ENCODE data around the gene ASPDH.
"Not testable (repeated sequence)": the region's sequence is repeated elsewhere in the genome, so short reads cannot be mapped to it uniquely, and the experiment has no call there.

Gene ASPDH

DNA sequence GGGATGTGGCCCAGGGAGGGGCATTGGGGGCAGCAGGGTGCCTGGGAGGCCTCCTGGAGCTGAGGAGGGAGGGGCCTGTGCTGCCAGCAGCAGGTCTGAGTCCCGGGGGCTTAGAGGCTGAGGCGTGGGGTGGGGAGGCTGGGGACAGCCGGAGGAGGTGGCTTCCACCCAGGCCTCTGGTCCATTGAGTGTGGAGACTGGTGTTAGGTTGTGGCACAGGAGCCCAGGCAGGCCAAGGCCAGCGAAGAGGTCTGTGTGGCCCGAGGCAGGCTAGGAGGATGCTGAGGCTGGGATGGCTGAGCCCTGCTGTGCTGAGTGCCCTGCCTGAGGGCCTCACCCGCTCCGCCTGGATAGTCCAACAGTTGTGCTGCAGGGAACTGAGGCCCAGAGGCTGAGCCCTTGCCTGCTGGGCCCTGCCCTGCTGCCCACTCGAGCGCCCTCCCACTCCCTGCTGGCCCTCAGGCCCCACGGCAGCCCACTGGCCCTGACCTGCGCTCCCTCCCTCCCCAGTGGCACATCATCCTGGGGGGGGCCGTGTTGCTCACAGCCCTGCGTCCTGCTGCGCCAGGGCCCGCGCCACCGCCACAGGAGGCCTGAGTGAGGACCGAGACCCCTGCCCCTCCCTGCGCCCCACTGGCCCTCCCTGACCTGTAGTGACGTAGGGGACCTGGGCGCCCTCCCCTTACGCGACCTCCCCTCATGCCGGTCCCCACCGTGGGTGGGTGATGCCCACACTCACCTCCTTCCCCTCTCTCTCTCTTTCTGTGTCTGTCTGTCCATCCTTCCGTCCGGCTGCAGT, 32.2 kb downstream of the ASPDH start:
- Histone ChIP-seq H3K4me1 (ENCODE audit: control insufficient read depth, insufficient read depth, low read length) (peaks cover 4% of the 10 kb centered on the region), H3K9ac (ENCODE audit: low read length) (no peak overlapping the region), H3K27ac (ENCODE audit: low read depth, low read length) (no peak overlapping the region), H3K27me3 (ENCODE audit: control insufficient read depth, insufficient read depth, low read length) (no peaks in the 10 kb centered on the region), H3K4me3 (ENCODE audit: low read length) (no peak overlapping the region), H3K36me3 (ENCODE audit: control insufficient read depth, insufficient read depth, low read length) (peaks cover 16% of the 10 kb centered on the region)

DNA sequence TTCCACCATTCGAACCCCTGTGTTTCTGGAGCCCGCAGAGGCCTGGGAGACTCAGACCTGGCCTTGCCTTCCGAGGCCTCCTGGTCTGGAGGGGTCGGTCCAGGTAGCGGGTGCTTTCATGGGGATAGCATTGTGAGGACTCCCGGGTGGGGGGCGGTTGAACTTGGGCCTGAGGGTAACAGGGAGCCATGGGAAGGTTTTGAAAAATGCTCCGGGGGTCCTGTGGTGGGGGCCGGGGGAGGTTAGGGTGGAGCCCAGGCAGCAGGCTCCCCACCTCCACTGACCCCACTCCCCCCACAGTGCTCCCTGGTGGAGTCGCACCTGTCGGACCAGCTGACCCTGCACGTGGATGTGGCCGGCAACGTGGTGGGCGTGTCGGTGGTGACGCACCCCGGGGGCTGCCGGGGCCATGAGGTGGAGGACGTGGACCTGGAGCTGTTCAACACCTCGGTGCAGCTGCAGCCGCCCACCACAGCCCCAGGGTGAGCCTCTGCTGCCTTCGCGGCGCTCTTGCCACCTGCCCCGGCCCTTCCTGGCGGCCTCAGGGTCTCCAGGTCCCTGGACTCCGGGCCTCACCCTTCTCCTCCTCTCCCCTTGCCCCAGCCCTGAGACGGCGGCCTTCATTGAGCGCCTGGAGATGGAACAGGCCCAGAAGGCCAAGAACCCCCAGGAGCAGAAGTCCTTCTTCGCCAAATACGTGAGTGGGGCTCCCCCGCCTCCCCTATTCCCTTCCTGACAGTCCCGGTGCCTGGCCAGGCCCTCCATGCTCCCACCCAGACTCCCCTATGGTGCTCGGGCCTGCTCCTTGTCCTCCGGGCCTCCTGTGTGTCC, 33.2 kb downstream of the ASPDH start:
- Histone ChIP-seq H3K36me3 (ENCODE audit: control insufficient read depth, insufficient read depth, low read length) (peaks cover 16% of the 10 kb centered on the region), H3K27me3 (ENCODE audit: control insufficient read depth, insufficient read depth, low read length) (no peaks in the 10 kb centered on the region), H3K4me1 (ENCODE audit: control insufficient read depth, insufficient read depth, low read length) (peaks cover 4% of the 10 kb centered on the region), H3K9ac (ENCODE audit: low read length) (no peak overlapping the region), H3K4me3 (ENCODE audit: low read length) (no peak overlapping the region), H3K27ac (ENCODE audit: low read depth, low read length) (no peak overlapping the region)

DNA sequence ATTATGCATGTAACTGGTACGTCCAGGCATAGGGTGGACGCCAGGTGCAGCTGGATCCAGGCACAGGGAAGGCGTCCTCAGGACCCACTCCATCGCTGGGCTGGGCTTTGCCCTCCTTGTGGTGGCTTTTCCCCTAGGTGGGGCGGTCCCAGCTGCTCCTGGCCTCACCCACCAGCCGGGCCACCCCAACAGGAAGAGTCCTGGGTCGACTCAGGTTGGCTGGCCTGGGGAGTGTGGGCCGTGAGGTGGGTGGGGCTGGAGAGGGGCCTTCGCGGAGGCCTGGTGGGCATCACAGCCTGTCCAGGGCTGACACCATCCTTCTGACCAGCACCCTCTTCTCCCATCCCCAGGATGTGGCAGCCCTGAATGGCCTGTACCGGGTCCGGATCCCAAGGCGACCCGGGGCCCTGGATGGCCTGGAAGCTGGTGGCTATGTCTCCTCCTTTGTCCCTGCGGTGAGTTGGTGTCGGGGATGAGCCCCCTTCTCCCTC, 33.9 kb downstream of the ASPDH start:
- H3K9ac ChIP-seq (ENCODE audit: low read length) = no peak overlapping the region
- peaks cover 13% of the 10 kb centered on the region for H3K36me3 ChIP-seq (ENCODE audit: control insufficient read depth, insufficient read depth, low read length)
- H3K27ac ChIP-seq (ENCODE audit: low read depth, low read length) = no peak overlapping the region

DNA sequence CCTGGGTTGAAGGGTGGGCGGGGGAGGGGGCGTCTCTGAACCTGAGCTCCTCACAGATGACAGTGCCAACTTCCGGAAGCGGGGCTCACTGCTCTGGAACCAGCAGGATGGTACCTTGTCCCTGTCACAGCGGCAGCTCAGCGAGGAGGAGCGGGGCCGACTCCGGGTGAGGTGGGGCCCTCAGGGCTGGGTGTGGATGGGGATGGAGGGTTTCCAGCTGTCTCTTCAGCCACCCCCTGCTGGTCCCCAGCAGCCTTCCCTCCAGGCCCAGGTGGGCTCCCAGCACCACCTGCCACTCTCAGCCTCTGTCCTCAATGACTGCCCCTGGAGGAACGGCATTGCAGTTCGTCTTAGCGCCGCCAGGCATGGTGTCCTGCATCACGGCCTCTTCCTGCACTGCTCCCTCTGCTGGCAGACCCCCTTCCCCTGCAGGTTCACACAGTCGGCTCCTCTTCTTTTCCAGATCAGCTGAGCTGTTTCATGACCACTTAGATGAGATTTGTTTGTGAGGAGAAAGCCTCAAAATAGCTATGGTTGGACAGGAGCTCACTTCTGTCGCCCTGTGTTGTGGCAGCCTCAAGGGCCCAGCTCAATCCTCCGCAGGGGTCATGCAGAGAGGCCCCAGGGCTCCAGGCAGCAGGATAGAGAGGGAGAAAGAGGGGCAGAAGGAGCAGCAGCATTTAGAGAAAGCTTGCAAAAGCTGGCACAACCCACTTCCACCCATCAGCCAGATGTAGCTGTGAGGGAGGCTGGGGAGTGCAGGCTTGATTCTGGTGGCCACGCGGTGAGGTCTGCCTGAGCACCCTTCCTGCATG, 34.6 kb downstream of the ASPDH start:
- H3K27ac ChIP-seq (ENCODE audit: low read depth, low read length) = no peak overlapping the region
- H3K4me3 ChIP-seq (ENCODE audit: low read length) = no peak overlapping the region
- H3K36me3 ChIP-seq (ENCODE audit: control insufficient read depth, insufficient read depth, low read length) = peaks cover 13% of the 10 kb centered on the region
- no peaks in the 10 kb centered on the region for H3K27me3 ChIP-seq (ENCODE audit: control insufficient read depth, insufficient read depth, low read length)
- no peak overlapping the region for H3K9ac ChIP-seq (ENCODE audit: low read length)
- peaks cover 4% of the 10 kb centered on the region for H3K4me1 ChIP-seq (ENCODE audit: control insufficient read depth, insufficient read depth, low read length)

More for the DNA sequence above, 33.9 kb downstream of the ASPDH start:
- H3K4me3 ChIP-seq (ENCODE audit: low read length) = no peak overlapping the region
- peaks cover 4% of the 10 kb centered on the region for H3K4me1 ChIP-seq (ENCODE audit: control insufficient read depth, insufficient read depth, low read length)
- no peaks in the 10 kb centered on the region for H3K27me3 ChIP-seq (ENCODE audit: control insufficient read depth, insufficient read depth, low read length)

DNA sequence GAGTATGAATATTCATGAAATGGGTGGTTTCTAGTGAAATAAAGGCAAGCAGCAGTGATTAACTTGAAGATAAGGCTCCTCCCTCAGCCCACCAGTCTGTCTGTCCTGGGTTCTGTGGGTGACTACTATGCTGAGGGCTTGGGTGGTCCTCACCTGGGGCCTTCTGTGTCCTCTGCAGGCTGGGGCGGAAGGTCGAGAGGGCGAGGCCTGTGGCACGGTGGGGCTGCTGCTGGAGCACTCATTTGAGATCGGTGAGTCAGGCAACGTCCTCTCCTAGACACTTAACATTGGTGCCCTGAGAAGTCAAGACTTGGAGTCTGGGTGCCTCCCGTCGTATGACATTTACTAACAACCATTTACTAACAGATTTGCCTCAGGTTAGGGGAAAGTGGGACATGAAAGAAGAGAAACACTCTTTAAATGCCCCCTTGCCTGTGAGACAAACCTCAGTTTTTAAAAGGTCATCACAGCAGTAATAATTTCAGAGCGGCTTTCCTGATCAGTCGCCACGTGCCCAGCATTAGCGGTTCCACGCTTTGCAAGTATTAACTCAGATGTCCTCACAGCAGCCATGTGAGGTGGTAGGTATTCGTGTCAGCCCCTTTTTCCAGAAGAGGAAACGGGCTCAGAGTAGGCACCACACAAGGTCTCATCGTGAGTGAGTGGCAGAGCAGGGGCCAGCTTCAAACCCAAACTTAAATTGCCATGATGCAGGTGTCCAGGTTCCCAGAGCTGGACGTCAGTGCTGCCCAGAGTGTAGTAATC, 35.8 kb downstream of the ASPDH start:
- no peak overlapping the region for H3K27ac ChIP-seq (ENCODE audit: low read depth, low read length)
- H3K4me3 ChIP-seq (ENCODE audit: low read length) = peak overlapping the region; percentile 74
- peaks cover 4% of the 10 kb centered on the region for H3K4me1 ChIP-seq (ENCODE audit: control insufficient read depth, insufficient read depth, low read length)
- no peak overlapping the region for H3K9ac ChIP-seq (ENCODE audit: low read length)
- H3K27me3 ChIP-seq (ENCODE audit: control insufficient read depth, insufficient read depth, low read length) = no peaks in the 10 kb centered on the region
- H3K36me3 ChIP-seq (ENCODE audit: control insufficient read depth, insufficient read depth, low read length) = peaks cover 13% of the 10 kb centered on the region

DNA sequence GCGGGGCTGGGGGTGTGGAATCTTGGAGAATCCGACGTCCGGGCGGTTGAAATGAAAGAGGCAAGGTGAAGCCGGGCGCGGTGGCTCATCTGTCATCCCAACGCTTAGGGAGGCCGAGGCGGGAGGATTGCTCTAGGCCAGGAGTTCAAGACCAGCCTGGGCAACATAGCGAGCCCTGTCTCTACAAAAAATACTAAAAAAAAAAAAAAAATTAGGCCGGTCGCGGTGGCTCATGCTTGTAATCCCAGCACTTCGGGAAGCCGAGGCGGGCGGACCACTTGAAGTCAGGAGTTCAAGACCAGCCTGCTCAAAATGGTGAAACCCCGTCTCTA, 36.8 kb downstream of the ASPDH start:
- H3K36me3 ChIP-seq (ENCODE audit: control insufficient read depth, insufficient read depth, low read length) = peaks cover 7% of the 10 kb centered on the region
- H3K9ac ChIP-seq (ENCODE audit: low read length) = no peak overlapping the region
- H3K4me3 ChIP-seq (ENCODE audit: low read length) = peak overlapping the region; percentile 74
- peaks cover 4% of the 10 kb centered on the region for H3K4me1 ChIP-seq (ENCODE audit: control insufficient read depth, insufficient read depth, low read length)
- H3K27me3 ChIP-seq (ENCODE audit: control insufficient read depth, insufficient read depth, low read length) = no peaks in the 10 kb centered on the region
- H3K27ac ChIP-seq (ENCODE audit: low read depth, low read length) = peak overlapping the region; percentile 38

DNA sequence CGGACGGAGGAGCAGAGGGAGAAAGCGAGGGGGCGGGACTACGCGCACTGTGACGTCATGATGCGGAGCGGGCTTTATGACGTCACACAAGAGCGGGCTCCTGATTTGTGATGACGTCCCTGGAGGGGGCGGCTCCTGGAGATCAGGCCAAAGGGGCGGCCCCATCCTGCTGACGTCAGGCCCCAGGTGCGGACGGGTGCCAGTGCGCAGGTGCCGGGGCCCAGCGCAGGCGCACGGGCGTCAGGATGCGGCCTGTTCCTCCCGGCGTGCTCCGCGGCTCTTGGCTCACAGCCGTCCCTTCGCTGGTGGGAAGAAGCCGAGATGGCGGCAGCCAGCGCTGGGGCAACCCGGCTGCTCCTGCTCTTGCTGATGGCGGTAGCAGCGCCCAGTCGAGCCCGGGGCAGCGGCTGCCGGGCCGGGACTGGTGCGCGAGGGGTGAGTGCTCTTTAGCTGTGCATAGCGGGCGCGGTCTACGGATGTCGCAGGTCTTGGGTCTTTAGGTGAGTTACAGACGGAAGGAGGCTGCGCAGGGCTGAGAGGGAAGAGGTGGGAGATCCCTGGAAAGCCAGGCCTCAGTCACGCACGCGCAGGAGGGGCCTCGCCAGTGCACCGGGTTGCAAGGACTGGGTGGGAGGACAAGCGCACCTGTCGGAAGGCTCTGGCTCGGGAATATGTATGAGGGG, 37.3 kb downstream of the ASPDH start, which contains the start of the genes EMC10 and GARIN5A:
TSS of gene EMC10 (plus strand) at position 284 of the 683 bp plus-strand sequence. CDS start at position 322, 38 bp downstream.
TSS of gene GARIN5A (minus strand) at position 625 of the 683 bp plus-strand sequence. CDS start at position 165, 460 bp downstream.
- Histone ChIP-seq H3K27me3 (ENCODE audit: control insufficient read depth, insufficient read depth, low read length) (no peaks in the 10 kb centered on the region), H3K36me3 (ENCODE audit: control insufficient read depth, insufficient read depth, low read length) (peaks cover 7% of the 10 kb centered on the region), H3K27ac (ENCODE audit: low read depth, low read length) (peak within 1 kb of the TSS; percentile 38), H3K4me1 (ENCODE audit: control insufficient read depth, insufficient read depth, low read length) (peaks cover 4% of the 10 kb centered on the region), H3K4me3 (ENCODE audit: low read length) (peak within 1 kb of the TSS; percentile 74), H3K9ac (ENCODE audit: low read length) (peak within 1 kb of the TSS; percentile 47)

DNA sequence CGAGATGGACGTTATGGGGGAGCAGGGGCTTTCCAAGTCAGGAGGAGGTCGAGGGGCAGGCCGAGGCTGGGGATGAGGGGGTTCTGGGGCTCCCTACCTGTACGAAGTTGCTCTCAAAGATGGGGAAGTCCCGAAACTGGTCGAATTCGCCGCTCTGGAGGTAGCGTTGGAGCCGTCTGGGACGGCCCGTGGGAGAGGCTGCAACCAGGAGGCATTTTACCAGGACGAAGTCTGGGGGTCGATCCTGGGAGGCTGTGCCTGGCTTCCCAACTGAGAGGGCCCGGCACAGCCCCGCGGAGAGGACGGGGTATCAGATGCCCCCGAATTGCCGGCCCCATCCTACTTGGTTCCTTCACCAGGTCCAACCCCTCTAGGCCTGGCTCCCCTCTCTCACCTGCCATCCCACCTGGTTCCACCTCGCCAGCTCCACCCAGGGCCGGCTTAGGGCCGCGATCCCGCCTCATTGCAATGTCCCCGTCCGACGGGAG, 37.9 kb downstream of the ASPDH start:
- H3K4me3 ChIP-seq (ENCODE audit: low read length) = peak overlapping the region; percentile 74
- peaks cover 7% of the 10 kb centered on the region for H3K36me3 ChIP-seq (ENCODE audit: control insufficient read depth, insufficient read depth, low read length)

DNA sequence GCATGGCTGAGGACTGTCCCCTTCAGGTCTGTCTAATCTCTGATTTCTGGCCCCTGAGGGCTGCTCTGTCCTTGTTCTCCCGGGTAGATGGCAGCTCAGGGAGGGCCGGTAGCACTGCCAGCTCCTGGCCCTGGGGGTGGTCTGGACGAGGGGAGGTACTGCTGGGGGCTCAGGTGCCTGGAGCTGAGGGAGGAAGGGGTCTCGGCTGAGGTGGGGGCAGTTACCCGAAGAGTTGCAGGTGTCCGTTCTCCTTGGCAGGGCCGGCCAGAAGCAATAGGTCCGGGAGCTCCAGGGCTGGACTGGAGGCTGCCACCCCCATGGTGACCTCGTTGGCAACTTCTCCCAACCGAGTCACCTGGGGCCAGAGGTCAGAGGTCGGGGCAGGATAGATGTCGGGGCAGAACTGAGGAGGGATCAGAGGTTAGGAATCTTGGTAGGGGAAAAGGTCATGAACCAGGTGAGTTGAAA, 38.6 kb downstream of the ASPDH start:
- Histone ChIP-seq H3K4me1 (ENCODE audit: control insufficient read depth, insufficient read depth, low read length) (peaks cover 4% of the 10 kb centered on the region), H3K27me3 (ENCODE audit: control insufficient read depth, insufficient read depth, low read length) (no peaks in the 10 kb centered on the region), H3K36me3 (ENCODE audit: control insufficient read depth, insufficient read depth, low read length) (peaks cover 6% of the 10 kb centered on the region), H3K4me3 (ENCODE audit: low read length) (no peak overlapping the region), H3K27ac (ENCODE audit: low read depth, low read length) (no peak overlapping the region), H3K9ac (ENCODE audit: low read length) (no peak overlapping the region)

More for the DNA sequence above, 37.9 kb downstream of the ASPDH start:
- Histone ChIP-seq H3K27ac (ENCODE audit: low read depth, low read length) (no peak overlapping the region), H3K27me3 (ENCODE audit: control insufficient read depth, insufficient read depth, low read length) (no peaks in the 10 kb centered on the region), H3K9ac (ENCODE audit: low read length) (no peak overlapping the region), H3K4me1 (ENCODE audit: control insufficient read depth, insufficient read depth, low read length) (peaks cover 4% of the 10 kb centered on the region)

DNA sequence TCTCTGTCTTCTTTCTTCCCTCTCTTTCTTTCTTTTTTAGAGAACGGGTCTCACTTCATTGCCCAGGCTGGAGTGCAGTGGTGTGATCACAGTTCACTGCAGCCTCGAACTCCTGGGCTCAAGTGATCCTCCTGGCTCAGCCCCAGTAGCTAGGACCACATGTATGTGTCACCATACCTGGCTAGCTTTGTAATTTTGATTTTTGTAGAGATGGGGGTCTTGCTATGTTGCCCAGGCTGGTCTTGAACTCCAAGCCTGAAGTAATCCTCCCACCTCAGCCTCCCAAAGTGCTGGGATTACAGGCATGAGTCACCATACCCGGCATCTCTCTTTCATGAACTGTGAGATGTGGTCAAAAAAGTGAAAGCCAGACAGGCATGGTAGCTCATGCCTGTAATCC, 40.4 kb downstream of the ASPDH start:
- H3K4me3 ChIP-seq (ENCODE audit: low read length); H3K36me3 ChIP-seq (ENCODE audit: control insufficient read depth, insufficient read depth, low read length); H3K27me3 ChIP-seq (ENCODE audit: control insufficient read depth, insufficient read depth, low read length); H3K9ac ChIP-seq (ENCODE audit: low read length); H3K4me1 ChIP-seq (ENCODE audit: control insufficient read depth, insufficient read depth, low read length); H3K27ac ChIP-seq (ENCODE audit: low read depth, low read length): not testable (repeated sequence)

DNA sequence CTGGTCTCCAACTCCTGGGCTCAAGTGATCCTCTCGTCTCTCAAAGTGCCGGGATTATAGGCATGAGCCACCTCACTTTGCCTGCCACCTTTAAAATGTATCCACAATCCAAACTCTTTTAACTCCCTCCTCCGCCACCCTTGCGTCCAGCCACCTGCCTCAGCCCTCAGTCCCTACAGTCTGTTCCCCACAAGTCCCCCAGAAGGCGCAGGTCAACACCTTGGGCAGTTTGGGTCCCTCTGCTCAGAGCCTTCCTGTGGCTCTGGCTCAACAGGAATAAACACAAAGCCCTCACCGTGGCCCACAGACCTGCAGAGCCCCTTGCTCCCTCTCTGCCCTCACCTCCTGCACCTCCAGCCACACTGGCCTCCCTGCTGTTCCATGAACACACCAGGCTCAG, 44.9 kb downstream of the ASPDH start:
- H3K4me3 ChIP-seq (ENCODE audit: low read length) = no peak overlapping the region
- H3K4me1 ChIP-seq (ENCODE audit: control insufficient read depth, insufficient read depth, low read length) = no peaks in the 10 kb centered on the region
- H3K9ac ChIP-seq (ENCODE audit: low read length) = no peak overlapping the region
- H3K27me3 ChIP-seq (ENCODE audit: control insufficient read depth, insufficient read depth, low read length) = peaks cover 2% of the 10 kb centered on the region
- H3K36me3 ChIP-seq (ENCODE audit: control insufficient read depth, insufficient read depth, low read length) = no peaks in the 10 kb centered on the region
- H3K27ac ChIP-seq (ENCODE audit: low read depth, low read length) = no peak overlapping the region

Measured in rectal smooth muscle tissue (tissue), 1 donor.